Stimulated activated memory B cell treated with anti-CD40 and anti-IgM and Interleukin-4, amounts not matched to agents 10 μg/mL and 1 μg/mL and 100 μg/mL, for 72 hours (primary cell): ENCODE data around the gene STX18.
"Not testable (repeated sequence)": the region's sequence is repeated elsewhere in the genome, so short reads cannot be mapped to it uniquely, and the experiment has no call there.

ENCODE experiments used
- ATAC-seq: fragments of 150-1000 bp; cut with Tn5 transposase; 2 replicates; pipeline ENCODE4 v1.10.0; 2021
- H3K27ac Mint-ChIP-seq: one replicate; pipeline ENCODE4 v1.8.0; 2022; ENCODE audit warnings: mild to moderate bottlenecking, mixed read lengths
- H3K27me3 Mint-ChIP-seq: one replicate; pipeline ENCODE4 v1.8.0; 2022; ENCODE audit warnings: mixed read lengths
- H3K36me3 Mint-ChIP-seq: one replicate; pipeline ENCODE4 v1.8.0; 2022; ENCODE audit warnings: mixed read lengths
- H3K4me1 Mint-ChIP-seq: one replicate; pipeline ENCODE4 v1.8.0; 2022; ENCODE audit warnings: mixed read lengths
- H3K4me3 Mint-ChIP-seq: one replicate; pipeline ENCODE4 v1.8.0; 2022; ENCODE audit warnings: mild to moderate bottlenecking, moderate library complexity, mixed read lengths
- H3K9me3 Mint-ChIP-seq: one replicate; pipeline ENCODE4 v1.8.0; 2022; ENCODE audit warnings: mixed read lengths

STX18 gene

GRCh38 chr4:4541661-4542570, at the start of gene STX18:
TSS of gene STX18 (minus strand) at chr4:4542048. CDS start at chr4:4541964, 84 bp downstream.
- ATAC-seq: peak; percentile 94
- Mint-ChIP-seq H3K27ac (peak within 1 kb of the TSS; percentile 92), H3K36me3 (peaks cover 11% of the 10 kb centered on the region), H3K4me1 (peaks cover 43% of the 10 kb centered on the region), H3K4me3 (peak within 1 kb of the TSS; percentile 90), H3K27me3 (no peaks in the 10 kb centered on the region), H3K9me3 (no peaks in the 10 kb centered on the region)

- H3K36me3 Mint-ChIP-seq: peaks cover 68% of the 10 kb centered on the region
- no peaks in the 10 kb centered on the region for H3K4me1 Mint-ChIP-seq
- no peak overlapping the region for H3K27ac Mint-ChIP-seq
- H3K27me3 Mint-ChIP-seq: no peaks in the 10 kb centered on the region
- no peak for ATAC-seq
- peaks cover 17% of the 10 kb centered on the region for H3K9me3 Mint-ChIP-seq
- no peak overlapping the region for H3K4me3 Mint-ChIP-seq
These were observed 49.2 kb upstream of the STX18 start for GRCh38 chr4:4591071-4591470.

- Mint-ChIP-seq H3K4me1 (no peaks in the 10 kb centered on the region), H3K9me3 (peaks cover 13% of the 10 kb centered on the region)
- no peak for ATAC-seq
These were observed 48.7 kb upstream of the STX18 start for GRCh38 chr4:4590546-4590945.

GRCh38 chr4:4585012-4585670, 43.3 kb upstream of the STX18 start:
- ATAC-seq: no peak
- no peak overlapping the region for H3K27ac Mint-ChIP-seq

More at GRCh38 chr4:4590546-4590945, 48.7 kb upstream of the STX18 start:
- Mint-ChIP-seq H3K27me3 (no peaks in the 10 kb centered on the region), H3K4me3 (no peak overlapping the region), H3K27ac (no peak overlapping the region), H3K36me3 (peaks cover 67% of the 10 kb centered on the region)

GRCh38 chr4:4583606-4584005, 41.8 kb upstream of the STX18 start:
- no peak for ATAC-seq
- Mint-ChIP-seq H3K27ac (no peak overlapping the region), H3K36me3 (peaks cover 42% of the 10 kb centered on the region), H3K4me3 (no peak overlapping the region), H3K9me3 (peaks cover 5% of the 10 kb centered on the region), H3K4me1 (no peaks in the 10 kb centered on the region), H3K27me3 (no peaks in the 10 kb centered on the region)

More at GRCh38 chr4:4585012-4585670, 43.3 kb upstream of the STX18 start:
- no peaks in the 10 kb centered on the region for H3K27me3 Mint-ChIP-seq
- no peaks in the 10 kb centered on the region for H3K4me1 Mint-ChIP-seq
- H3K4me3 Mint-ChIP-seq: no peak overlapping the region
- H3K9me3 Mint-ChIP-seq: peaks cover 5% of the 10 kb centered on the region
- H3K36me3 Mint-ChIP-seq: peaks cover 34% of the 10 kb centered on the region

DNA sequence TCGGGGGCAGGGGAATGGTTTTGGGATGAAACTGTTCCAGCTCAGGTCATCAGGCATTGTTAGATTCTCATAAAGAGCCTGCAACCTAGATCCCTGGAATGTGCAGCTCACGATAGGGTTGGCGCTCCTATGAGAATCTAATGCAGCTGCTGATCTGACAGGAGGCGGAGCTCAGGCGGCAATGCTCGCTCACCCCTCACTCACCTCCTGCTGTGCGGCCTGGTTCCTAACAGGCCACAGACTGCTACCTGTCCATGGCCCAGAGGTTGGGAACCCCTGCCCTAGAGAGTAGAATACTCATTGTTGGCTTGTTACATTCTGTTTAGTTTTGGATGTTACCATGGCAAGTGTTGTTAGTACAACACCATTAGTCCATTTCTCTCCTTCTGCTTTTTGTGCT, 40.8 kb upstream of the STX18 start:
- Mint-ChIP-seq H3K36me3 (peaks cover 43% of the 10 kb centered on the region), H3K27ac (no peak overlapping the region), H3K9me3 (peaks cover 5% of the 10 kb centered on the region), H3K4me3 (no peak overlapping the region), H3K27me3 (no peaks in the 10 kb centered on the region), H3K4me1 (no peaks in the 10 kb centered on the region)
- no peak for ATAC-seq

DNA sequence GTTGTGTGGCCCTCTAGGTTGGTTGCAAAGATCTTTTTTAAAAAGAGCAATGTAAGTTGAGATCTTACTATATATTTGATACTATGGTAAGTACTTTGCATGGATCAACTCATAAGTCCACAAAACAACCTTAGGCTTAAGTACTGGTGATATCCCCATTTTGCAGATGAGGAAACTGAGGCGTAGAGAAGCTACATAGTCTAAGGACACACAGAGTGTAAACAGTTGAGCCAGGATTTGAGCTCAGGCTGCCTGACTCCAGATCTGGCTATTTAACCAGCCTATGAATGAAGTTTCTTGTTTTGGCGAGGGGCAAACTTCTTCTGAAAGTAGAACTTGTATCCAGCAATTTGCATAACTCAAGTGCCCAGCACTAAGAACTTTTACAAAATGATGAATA, 38.6 kb upstream of the STX18 start:
- Mint-ChIP-seq H3K27ac (no peak overlapping the region), H3K4me1 (peaks cover 7% of the 10 kb centered on the region), H3K27me3 (no peaks in the 10 kb centered on the region), H3K36me3 (peaks cover 27% of the 10 kb centered on the region), H3K9me3 (peaks cover 4% of the 10 kb centered on the region), H3K4me3 (no peak overlapping the region)
- no peak for ATAC-seq

DNA sequence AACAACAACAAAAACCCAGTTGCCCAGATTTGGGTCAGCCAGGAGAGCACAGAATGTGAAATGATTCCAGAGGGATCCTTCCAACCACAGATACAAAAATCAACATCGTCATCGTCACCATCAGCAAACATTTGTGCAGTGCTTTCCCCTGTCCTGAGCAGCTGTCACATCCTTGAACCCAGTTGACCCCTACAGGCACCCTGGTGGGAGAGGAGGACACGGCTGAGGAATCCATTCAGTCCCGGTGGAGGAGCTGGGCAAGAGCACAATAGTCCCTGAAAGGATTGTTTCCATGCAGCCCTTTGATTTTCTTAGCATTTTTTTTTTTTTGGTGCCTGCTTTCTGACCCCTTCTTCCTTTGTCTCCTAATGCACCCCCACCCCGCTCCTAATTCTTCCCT, 37.1 kb upstream of the STX18 start:
- no peak for ATAC-seq
- no peak overlapping the region for H3K4me3 Mint-ChIP-seq
- H3K9me3 Mint-ChIP-seq: peaks cover 4% of the 10 kb centered on the region
- H3K27ac Mint-ChIP-seq: no peak overlapping the region
- no peaks in the 10 kb centered on the region for H3K27me3 Mint-ChIP-seq
- H3K36me3 Mint-ChIP-seq: peaks cover 18% of the 10 kb centered on the region
- peaks cover 19% of the 10 kb centered on the region for H3K4me1 Mint-ChIP-seq

- Mint-ChIP-seq H3K27ac (no peak overlapping the region), H3K4me1 (peaks cover 20% of the 10 kb centered on the region), H3K4me3 (no peak overlapping the region)
These were observed 35.6 kb upstream of the STX18 start for GRCh38 chr4:4577359-4577875.

GRCh38 chr4:4575284-4576211, 33.7 kb upstream of the STX18 start:
- peaks cover 12% of the 10 kb centered on the region for H3K36me3 Mint-ChIP-seq
- peak overlapping the region; percentile 26 for H3K27ac Mint-ChIP-seq
- peaks cover 20% of the 10 kb centered on the region for H3K4me1 Mint-ChIP-seq
- peaks cover 4% of the 10 kb centered on the region for H3K9me3 Mint-ChIP-seq
- H3K27me3 Mint-ChIP-seq: no peaks in the 10 kb centered on the region
- ATAC-seq: peak; percentile 89
- H3K4me3 Mint-ChIP-seq: peak overlapping the region; percentile 79

More at GRCh38 chr4:4577359-4577875, 35.6 kb upstream of the STX18 start:
- no peak for ATAC-seq
- Mint-ChIP-seq H3K9me3 (peaks cover 4% of the 10 kb centered on the region), H3K36me3 (peaks cover 12% of the 10 kb centered on the region), H3K27me3 (no peaks in the 10 kb centered on the region)

GRCh38 chr4:4574792-4575191, 32.9 kb upstream of the STX18 start:
- H3K4me3 Mint-ChIP-seq: peak overlapping the region; percentile 79
- H3K36me3 Mint-ChIP-seq: peaks cover 19% of the 10 kb centered on the region
- H3K9me3 Mint-ChIP-seq: peaks cover 5% of the 10 kb centered on the region
- ATAC-seq: no peak
- peaks cover 20% of the 10 kb centered on the region for H3K4me1 Mint-ChIP-seq
- peak overlapping the region; percentile 26 for H3K27ac Mint-ChIP-seq
- H3K27me3 Mint-ChIP-seq: no peaks in the 10 kb centered on the region

DNA sequence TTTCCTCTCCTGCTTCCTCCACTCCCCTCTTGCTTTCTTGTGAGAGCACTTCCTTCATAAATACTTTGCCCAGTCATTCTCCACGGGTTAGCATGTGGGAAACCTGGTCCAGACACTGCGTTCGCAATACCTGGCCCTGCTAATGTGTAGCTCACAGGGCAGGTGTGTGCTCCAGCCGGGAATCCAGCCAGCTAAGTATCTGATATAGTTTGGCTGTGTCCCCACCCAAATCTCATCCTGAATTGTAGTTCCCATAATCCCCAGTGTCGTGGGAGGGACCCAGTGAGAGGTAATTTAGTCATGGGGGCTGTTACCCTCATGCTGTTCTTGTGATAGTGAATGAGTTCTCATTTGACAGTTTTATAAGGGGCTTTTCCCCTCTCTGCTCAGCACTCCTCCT, 32.2 kb upstream of the STX18 start:
- H3K4me1 Mint-ChIP-seq: peaks cover 20% of the 10 kb centered on the region
- H3K36me3 Mint-ChIP-seq: peaks cover 20% of the 10 kb centered on the region
- peak overlapping the region; percentile 79 for H3K4me3 Mint-ChIP-seq

DNA sequence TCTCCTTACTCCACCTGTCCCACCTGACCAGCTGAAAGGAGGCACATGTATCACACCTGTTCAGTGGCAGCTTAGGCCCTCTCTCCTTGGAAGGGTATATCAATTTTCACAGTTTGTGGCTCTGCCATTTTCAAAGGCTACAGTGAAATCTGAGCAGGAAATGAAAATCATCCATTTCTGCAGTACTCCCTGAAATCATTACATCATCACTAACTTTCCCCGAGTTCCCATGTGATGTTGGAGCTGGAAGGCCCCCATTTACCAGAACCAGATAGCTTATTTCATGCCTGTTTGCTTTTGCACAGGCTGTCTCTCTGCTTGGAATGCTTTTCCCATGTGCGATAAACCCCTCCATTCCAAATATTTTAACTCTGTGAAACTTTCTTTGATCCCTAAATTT, 31.0 kb upstream of the STX18 start:
- H3K9me3 Mint-ChIP-seq: peaks cover 9% of the 10 kb centered on the region
- no peak overlapping the region for H3K27ac Mint-ChIP-seq
- H3K27me3 Mint-ChIP-seq: no peaks in the 10 kb centered on the region
- peaks cover 15% of the 10 kb centered on the region for H3K36me3 Mint-ChIP-seq
- no peak overlapping the region for H3K4me3 Mint-ChIP-seq
- ATAC-seq: no peak
- peaks cover 20% of the 10 kb centered on the region for H3K4me1 Mint-ChIP-seq

More for the DNA sequence above, 32.2 kb upstream of the STX18 start:
- Mint-ChIP-seq H3K27me3 (no peaks in the 10 kb centered on the region), H3K27ac (peak overlapping the region; percentile 26), H3K9me3 (peaks cover 9% of the 10 kb centered on the region)
- no peak for ATAC-seq

DNA sequence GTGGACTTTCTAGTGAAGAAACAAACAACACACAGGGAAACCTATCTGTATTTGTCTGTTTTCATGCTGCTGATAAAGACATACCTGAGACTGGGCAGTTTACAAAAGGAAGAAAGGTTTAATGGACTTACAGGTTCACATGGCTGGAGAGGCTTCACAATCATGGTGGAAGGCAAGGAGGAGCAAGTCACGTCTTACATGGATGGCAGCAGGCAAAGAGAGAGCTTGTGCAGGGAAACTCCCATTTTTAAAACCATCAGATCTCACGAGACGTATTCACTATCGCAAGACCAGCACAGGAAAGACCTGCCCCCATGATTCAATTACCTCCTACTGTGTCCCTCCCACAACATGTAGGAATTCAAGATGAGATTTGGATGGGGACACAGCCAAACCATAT, 28.0 kb upstream of the STX18 start:
- not testable (repeated sequence) for H3K9me3 Mint-ChIP-seq, H3K27ac Mint-ChIP-seq, H3K27me3 Mint-ChIP-seq, ATAC-seq, H3K4me1 Mint-ChIP-seq, H3K4me3 Mint-ChIP-seq
- peaks cover 23% of the 10 kb centered on the region for H3K36me3 Mint-ChIP-seq
